Endothelial cell of umbilical vein (primary cell): Measurements from ENCODE around the gene PLXDC2. TPM values are rescaled to one million over a fixed set of nuclear protein-coding genes. Genes with fewer than 3 reads are reported as not detected.

Experiments
- BruUV-seq: library from RNA; stranded (reverse); fragments of 400-500 nt; replicated peaks from 2 replicates; lab custom pipeline; 2021; lab: Mats Ljungman, UMichigan
- CTCF ChIA-PET: fragments of 300-600, 350-600 bp; sonication (Branson Sonifier 250); formaldehyde crosslinking; loops from one replicate; lab custom pipeline; 2021; ENCODE audit warnings: antibody characterized with exemption, inconsistent platforms; lab: Charles Lee
- POLR2A ChIA-PET: fragments of 300-600, 350-600 bp; sonication (Branson Sonifier 250); formaldehyde crosslinking; loops from one replicate; lab custom pipeline; 2021; ENCODE audit warnings: antibody characterized with exemption, inconsistent platforms; lab: Charles Lee
- DNase-seq: peaks from one replicate; pipeline ENCODE4 v3.0.0-alpha.2; 2011; ENCODE audit warnings: low read depth, low spot score
- FAIRE-seq: peaks from 2 replicates; lab custom pipeline; 2011; peaks lifted over from hg19 to GRCh38; lab: Jason Lieb, UNC
- H2AFZ ChIP-seq: 2 replicates; pipeline ENCODE4 v1.6.0; 2012; ENCODE audit warnings: low read depth, low read length, control low read depth, inconsistent platforms
- H3K27ac ChIP-seq: 2 replicates; pipeline ENCODE4 v1.5.1; 2011; ENCODE audit warnings: low read depth, mild to moderate bottlenecking, control low read depth, low read length, moderate library complexity; ENCODE audit not compliant: insufficient read depth
- H3K27me3 ChIP-seq, 2 experiments: 2 replicates each; pipeline versions ENCODE4 v1.6.0 to v1.6.1; 2011; ENCODE audit warnings: low read length in 2 of 2, mixed read lengths in 1 of 2; ENCODE audit not compliant: control insufficient read depth in 2 of 2, insufficient read depth in 2 of 2
- H3K36me3 ChIP-seq, 2 experiments: 2 replicates in 1 of 2; 3 replicates in 1 of 2; pipeline ENCODE4 v1.5.1; 2011; ENCODE audit warnings: low read length in 2 of 2, mild to moderate bottlenecking in 1 of 2, moderate library complexity in 1 of 2; ENCODE audit not compliant: control insufficient read depth in 2 of 2, insufficient read depth in 2 of 2; ENCODE audit errors: extremely low read depth in 1 of 2
- H3K4me1 ChIP-seq: 3 replicates; pipeline ENCODE4 v1.5.1; 2011; ENCODE audit warnings: mild to moderate bottlenecking, low read length; ENCODE audit not compliant: control insufficient read depth, insufficient read depth; ENCODE audit errors: extremely low read depth
- H3K4me2 ChIP-seq: 2 replicates; pipeline ENCODE4 v1.6.1; 2011; ENCODE audit warnings: low read length, control low read depth, mixed read lengths; ENCODE audit not compliant: insufficient read depth
- H3K4me3 ChIP-seq, 3 experiments: fragments of 200-600 bp in 1 of 3; sonication (generic), shearing (Covaris generic) in 1 of 3; replicated peaks in 1 of 3; 2 replicates each; pipeline ENCODE4 v1.5.1; 2011 to 2016; ENCODE audit warnings: control low read depth in 3 of 3, low read length in 3 of 3, mild to moderate bottlenecking in 2 of 3, inconsistent platforms in 1 of 3, low read depth in 1 of 3, moderate library complexity in 1 of 3; ENCODE audit not compliant: insufficient read depth in 1 of 3
- H3K79me2 ChIP-seq: 2 replicates; pipeline ENCODE4 v1.6.0; 2012; ENCODE audit warnings: low read length, inconsistent platforms; ENCODE audit not compliant: control insufficient read depth, insufficient read depth
- H3K9ac ChIP-seq: replicated peaks from 2 replicates; pipeline ENCODE3; 2011; ENCODE audit warnings: low read length, control low read depth; ENCODE audit not compliant: insufficient read depth; ENCODE audit errors: extremely low read depth
- H3K9me1 ChIP-seq: replicated peaks from 3 replicates; pipeline ENCODE4 v1.6.0; 2011; ENCODE audit warnings: mild to moderate bottlenecking, low read length; ENCODE audit not compliant: control insufficient read depth, insufficient read depth; ENCODE audit errors: extremely low read depth
- H3K9me3 ChIP-seq: replicated peaks from 2 replicates; pipeline ENCODE4 v1.5.1; 2012; ENCODE audit warnings: low read length, inconsistent platforms; ENCODE audit not compliant: control insufficient read depth, insufficient read depth
- H4K20me1 ChIP-seq: replicated peaks from 2 replicates; pipeline ENCODE3; 2011; ENCODE audit warnings: mild to moderate bottlenecking, low read length; ENCODE audit not compliant: control insufficient read depth, insufficient read depth; ENCODE audit errors: extremely low read depth
- EZH2 ChIP-seq: IDR thresholded peaks from 2 replicates; pipeline ENCODE4 v1.6.1; 2012; ENCODE audit warnings: borderline replicate concordance, low read depth, mild to moderate bottlenecking, moderate library complexity, low read length, inconsistent platforms; ENCODE audit not compliant: severe bottlenecking
- FOS ChIP-seq: IDR thresholded peaks from 2 replicates; pipeline ENCODE4 v1.6.1; 2011; ENCODE audit warnings: mild to moderate bottlenecking, low read length, moderate library complexity, borderline replicate concordance; ENCODE audit not compliant: insufficient read depth
- GATA2 ChIP-seq: IDR thresholded peaks from 2 replicates; pipeline ENCODE4 v1.7.0; 2011; ENCODE audit warnings: low read depth, mild to moderate bottlenecking, moderate library complexity, mixed read lengths, low read length; ENCODE audit not compliant: insufficient read length, insufficient read depth
- JUN ChIP-seq: IDR thresholded peaks from 2 replicates; pipeline ENCODE4 v1.6.1; 2011; ENCODE audit warnings: borderline replicate concordance, low read depth; ENCODE audit not compliant: insufficient read length, insufficient read depth
- MYC ChIP-seq: IDR thresholded peaks from one replicate; pipeline ENCODE4 v1.6.1; 2011; ENCODE audit warnings: mild to moderate bottlenecking, low read depth, low read length
- POLR2A ChIP-seq: IDR thresholded peaks from 2 replicates; pipeline ENCODE4 v1.6.1; 2012; ENCODE audit warnings: low read depth, mild to moderate bottlenecking, control low read depth, low read length
- POLR2AphosphoS5 ChIP-seq: IDR thresholded peaks from 2 replicates; pipeline ENCODE4 v1.6.1; 2012; ENCODE audit warnings: low read depth, mild to moderate bottlenecking, control low read depth, low read length, moderate library complexity; ENCODE audit not compliant: insufficient read depth
- dilution Hi-C: fragments of 300-500 bp; cut with MboI; formaldehyde crosslinking; loops from one replicate; pipeline ENCODE4 v1.15.0; 2019; ENCODE audit warnings: low sequenced_read_pairs; ENCODE audit not compliant: extremely low pct_ligation_motif_present
- intact Hi-C: fragments of 100-400 bp; cut with micrococcal nuclease; formaldehyde crosslinking; loops from one replicate; pipeline ENCODE4 v1.10.0; 2022
- polyA plus RNA-seq, 4 experiments: library from polyadenylated mRNA; depleted of rRNA in 3 of 4; stranded (reverse) in 3 of 4; unstranded in 1 of 4; fragments of >200 nt; gene quantifications; 2 replicates each; pipeline versions ENCODE4 v1.2.1 to v1.2.3, GENCODE V29; 2011 to 2012; ENCODE audit warnings: missing spikeins in 1 of 4
- total RNA-seq: library from RNA; stranded (reverse); gene quantifications from 2 replicates; pipeline ENCODE4 v1.2.3, GENCODE V29; 2021
- TF ChIP-seq, protein P1 (sequence below): IDR thresholded peaks from 2 replicates; pipeline ENCODE4 v1.6.1; 2011; ENCODE audit not compliant: insufficient read depth, insufficient read length
- TF ChIP-seq, protein P2 (sequence below), 2 donors: IDR thresholded peaks; 1 replicate in 1 of 2; 2 replicates in 1 of 2; pipeline ENCODE4 v1.5.1; 2011; ENCODE audit warnings: low read length in 2 of 2, mild to moderate bottlenecking in 2 of 2, moderate library complexity in 2 of 2, control low read depth in 1 of 2, inconsistent platforms in 1 of 2, low read depth in 1 of 2; ENCODE audit not compliant: insufficient read depth in 1 of 2; ENCODE audit errors: extremely low read depth in 1 of 2

PLXDC2 gene
- total and polyA plus RNA-seq, 2 donors (not counting 3 experiments of a cell fraction or from before 2014, with no cell fraction given) = 0.32 to 1.2 TPM

DNA sequence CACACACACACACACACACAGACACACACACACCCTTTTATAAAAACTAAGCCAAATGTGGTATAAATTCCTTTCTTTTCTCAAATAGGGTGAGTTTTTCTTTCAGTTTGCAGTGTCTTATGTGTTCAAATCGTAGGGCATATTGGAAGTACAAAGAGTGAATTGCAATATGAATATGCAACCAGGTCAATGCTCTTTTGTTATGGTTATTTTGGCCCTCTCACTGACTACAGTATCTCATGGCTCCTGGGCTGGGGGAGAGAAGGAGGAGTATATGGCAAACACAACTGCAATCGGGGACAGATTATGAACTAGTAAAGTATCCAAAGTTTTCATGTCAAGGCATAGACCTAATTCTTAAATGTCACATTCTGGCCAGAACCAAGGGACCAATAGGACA, 301.9 kb downstream of the PLXDC2 start:
- H4K20me1 ChIP-seq = no peaks in the 10 kb centered on the region
- H3K27me3 ChIP-seq = no peaks in the 10 kb centered on the region
- intact Hi-C loops = no loop called here
- BruUV-seq = no TSS peak
- dilution Hi-C loops = no loop called here
- no peak overlapping the region for H3K27ac ChIP-seq
- no peaks in the 10 kb centered on the region for H3K36me3 ChIP-seq
- H3K4me2 ChIP-seq = no peak overlapping the region
- peaks cover 2% of the 10 kb centered on the region for H3K9me3 ChIP-seq
- no peaks in the 10 kb centered on the region for H3K9me1 ChIP-seq
- FAIRE-seq (no peak), DNase-seq (no peak)
- H2AFZ ChIP-seq = no peak overlapping the region
- ChIA-PET CTCF (no interaction called here), POLR2A (no interaction called here)
- H3K4me1 ChIP-seq = no peaks in the 10 kb centered on the region
- no peaks in the 10 kb centered on the region for H3K79me2 ChIP-seq
- H3K4me3 ChIP-seq = no peak overlapping the region
- TF ChIP-seq MYC = no peak
- TF ChIP-seq EZH2 = no peak
- TF ChIP-seq POLR2AphosphoS5 = no peak
- TF ChIP-seq, protein P1, sequence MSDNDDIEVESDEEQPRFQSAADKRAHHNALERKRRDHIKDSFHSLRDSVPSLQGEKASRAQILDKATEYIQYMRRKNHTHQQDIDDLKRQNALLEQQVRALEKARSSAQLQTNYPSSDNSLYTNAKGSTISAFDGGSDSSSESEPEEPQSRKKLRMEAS = no peak
- TF ChIP-seq GATA2 = no peak
- TF ChIP-seq, protein P2, sequence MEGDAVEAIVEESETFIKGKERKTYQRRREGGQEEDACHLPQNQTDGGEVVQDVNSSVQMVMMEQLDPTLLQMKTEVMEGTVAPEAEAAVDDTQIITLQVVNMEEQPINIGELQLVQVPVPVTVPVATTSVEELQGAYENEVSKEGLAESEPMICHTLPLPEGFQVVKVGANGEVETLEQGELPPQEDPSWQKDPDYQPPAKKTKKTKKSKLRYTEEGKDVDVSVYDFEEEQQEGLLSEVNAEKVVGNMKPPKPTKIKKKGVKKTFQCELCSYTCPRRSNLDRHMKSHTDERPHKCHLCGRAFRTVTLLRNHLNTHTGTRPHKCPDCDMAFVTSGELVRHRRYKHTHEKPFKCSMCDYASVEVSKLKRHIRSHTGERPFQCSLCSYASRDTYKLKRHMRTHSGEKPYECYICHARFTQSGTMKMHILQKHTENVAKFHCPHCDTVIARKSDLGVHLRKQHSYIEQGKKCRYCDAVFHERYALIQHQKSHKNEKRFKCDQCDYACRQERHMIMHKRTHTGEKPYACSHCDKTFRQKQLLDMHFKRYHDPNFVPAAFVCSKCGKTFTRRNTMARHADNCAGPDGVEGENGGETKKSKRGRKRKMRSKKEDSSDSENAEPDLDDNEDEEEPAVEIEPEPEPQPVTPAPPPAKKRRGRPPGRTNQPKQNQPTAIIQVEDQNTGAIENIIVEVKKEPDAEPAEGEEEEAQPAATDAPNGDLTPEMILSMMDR (IDR thresholded peaks at IDR 0.05; ENCODE audit: extremely low read depth in 1 of 2, insufficient read depth in 1 of 2, low read depth in 1 of 2, low read length in 2 of 2) = no peak
- TF ChIP-seq JUN = no peak
- TF ChIP-seq FOS = no peak
- TF ChIP-seq POLR2A = no peak
- H3K9ac ChIP-seq = no peak overlapping the region
